Suppressor macrophage treated with lipopolysaccharide for 4 hours (primary cell): ENCODE data around the gene FOXL2NB.
A peak's percentile ranks its signal among the peaks of the same experiment; 100 is the strongest.
"Not testable (repeated sequence)": the region's sequence is repeated elsewhere in the genome, so short reads cannot be mapped to it uniquely, and the experiment has no call there.

ENCODE experiments used
- DNase-seq: peaks from one replicate; pipeline ENCODE4 v3.0.0-alpha.2; 2020

Gene FOXL2NB

DNA sequence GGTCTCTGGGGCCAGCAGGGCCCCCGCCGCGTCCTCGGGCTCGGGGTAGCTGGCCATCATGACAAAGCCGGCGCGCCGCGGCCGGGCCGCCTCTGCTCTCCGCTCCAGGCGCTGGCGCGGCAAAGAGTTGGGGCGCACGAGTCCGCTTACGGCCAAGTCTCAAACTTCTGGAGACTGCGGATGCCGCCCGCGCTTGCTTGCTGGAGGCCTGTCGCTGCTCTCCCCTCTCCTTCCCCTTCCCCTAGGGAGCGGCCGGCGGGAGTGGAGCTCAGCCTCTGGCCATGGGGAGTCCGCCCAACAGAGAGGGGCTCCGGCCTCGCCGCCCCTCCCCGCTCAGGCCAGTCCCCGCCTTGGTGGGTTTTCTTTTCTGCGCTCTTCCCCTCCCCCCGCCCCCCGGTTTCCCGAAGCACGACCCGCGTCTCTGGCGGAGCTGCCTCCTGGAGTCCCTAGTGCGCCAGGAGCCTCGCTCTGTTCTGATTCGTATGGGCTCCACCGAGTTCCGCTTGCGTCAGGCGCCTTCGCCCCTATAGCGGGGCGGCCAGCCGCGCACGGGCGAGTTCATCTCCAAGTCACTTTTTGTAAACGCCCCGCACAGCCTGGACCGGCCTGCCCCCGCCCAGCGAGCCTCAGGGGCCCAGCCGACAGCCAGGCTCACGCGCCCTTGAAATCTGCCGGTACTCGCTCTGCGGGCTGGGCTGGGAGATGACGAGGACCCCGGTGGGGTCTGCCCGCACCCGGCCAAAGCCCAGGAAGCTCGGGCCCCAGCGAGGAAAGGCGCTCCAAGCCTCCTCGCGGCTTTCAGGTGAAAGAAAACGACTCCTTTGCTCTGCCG lies at the start of gene FOXL2NB, which contains the start of gene FOXL2:
Gene FOXL2NB (plus strand): TSS at position 555 of the 832 bp plus-strand sequence. CDS start 148 bp downstream, at position 703.
Gene FOXL2 (minus strand): TSS at position 475 of the 832 bp plus-strand sequence. CDS start 415 bp downstream, at position 60.
- DNase-seq = peak; percentile 38

DNA sequence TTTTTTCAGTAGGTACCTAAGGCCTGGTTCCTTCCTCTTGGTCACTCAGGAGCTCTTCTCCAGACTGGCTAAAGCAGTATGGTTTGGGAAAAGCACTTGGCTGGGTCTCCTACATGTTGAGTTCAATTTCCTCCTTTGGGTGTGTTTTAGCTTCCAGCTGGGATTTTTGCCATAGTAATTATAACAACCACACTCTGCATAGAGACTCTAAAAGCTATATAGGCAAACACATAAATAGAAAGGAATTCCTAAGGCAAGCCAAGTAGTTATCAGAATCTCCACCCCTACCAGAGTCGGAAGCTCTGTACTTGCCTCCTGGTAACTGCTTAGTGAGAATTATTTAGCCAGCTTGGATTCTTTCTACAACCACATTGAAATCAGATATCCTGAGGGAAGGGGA lies 48.7 kb upstream of the FOXL2NB start:
- DNase-seq = no peak

DNA sequence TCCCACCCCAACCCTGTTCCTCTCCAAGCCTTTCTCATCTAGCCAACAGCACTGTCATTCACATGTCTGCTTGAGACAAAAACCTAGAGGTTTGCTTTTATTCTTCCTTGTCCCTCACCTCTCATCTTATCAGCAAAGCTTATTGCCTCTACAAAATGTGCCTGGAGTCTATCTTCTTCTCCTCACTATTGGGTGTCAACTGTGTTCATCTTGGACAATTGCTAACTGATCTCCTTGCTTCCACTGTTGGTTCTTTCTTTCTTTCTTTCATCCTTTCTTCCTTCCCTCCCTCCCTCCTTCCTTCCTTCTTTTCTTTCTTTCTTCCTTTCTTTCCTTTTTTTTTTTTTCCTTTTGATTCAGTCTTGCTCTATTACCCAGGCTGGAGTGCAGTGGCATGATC lies 48.3 kb upstream of the FOXL2NB start:
- DNase-seq = no peak

- DNase-seq = no peak
Observed at GRCh38 chr3:138899351-138899991, 47.5 kb upstream of the FOXL2NB start.

- peak; percentile 75 for DNase-seq
Observed at GRCh38 chr3:138901567-138901966, 45.5 kb upstream of the FOXL2NB start.

DNA sequence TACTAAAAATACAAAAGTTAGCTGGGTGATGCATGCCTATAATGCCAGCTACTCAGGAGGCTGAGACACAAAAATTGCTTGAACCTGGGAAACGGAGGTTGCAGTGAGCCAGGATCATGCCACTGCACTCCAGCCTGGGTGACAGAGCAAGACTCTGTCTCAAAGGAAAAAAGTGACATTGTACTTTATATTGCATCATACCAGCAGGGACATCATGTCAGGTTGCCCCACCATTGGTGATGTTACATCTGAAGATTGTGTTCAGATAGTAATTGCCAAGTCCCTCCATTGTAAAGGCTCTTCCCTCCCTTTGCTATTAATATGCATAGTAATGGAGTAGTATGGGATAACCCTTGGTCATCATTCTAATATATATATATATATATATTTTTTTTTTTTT lies 44.8 kb upstream of the FOXL2NB start:
- peak; percentile 37 for DNase-seq

DNA sequence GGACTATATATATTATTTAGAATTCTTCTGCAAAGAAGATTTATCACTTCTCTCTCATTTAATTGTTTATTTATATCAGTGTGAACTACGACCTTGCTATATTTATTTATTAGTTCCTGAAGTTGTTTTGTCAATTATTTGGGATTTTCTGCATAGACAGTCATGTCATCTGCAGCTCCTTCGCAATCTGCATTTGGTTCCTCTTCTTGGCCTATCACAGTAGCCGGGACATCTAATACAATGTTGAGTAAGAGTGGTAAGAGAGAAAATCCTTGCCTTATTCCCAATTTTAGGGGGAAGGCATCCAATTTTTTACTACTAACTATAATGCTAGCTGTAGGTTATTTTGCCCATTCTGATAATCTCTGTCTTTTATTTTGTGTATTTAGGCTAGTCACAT lies 39.5 kb upstream of the FOXL2NB start:
- peak; percentile 63 for DNase-seq

DNA sequence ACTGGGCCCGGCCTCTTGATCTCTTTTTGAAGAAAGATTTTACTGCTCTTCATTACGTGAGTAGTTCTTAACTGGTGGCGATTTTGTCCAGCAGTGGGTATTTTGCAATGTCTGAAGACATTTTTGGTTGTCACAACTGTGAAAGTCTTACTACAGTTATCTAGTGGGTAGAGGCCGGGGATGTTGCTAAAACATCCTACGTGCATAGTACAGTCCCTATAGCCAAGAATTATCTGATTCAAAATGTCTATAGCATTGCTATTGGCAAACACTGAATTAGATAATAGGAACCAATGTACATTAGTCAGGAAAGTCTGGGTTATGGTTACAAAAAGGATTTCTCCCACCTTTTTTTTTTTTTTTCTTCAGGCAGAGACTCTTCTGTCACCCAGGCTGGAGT lies 38.2 kb upstream of the FOXL2NB start:
- peak; percentile 58 for DNase-seq

GRCh38 chr3:138909904-138910303 lies 37.1 kb upstream of the FOXL2NB start:
- no peak for DNase-seq

DNA sequence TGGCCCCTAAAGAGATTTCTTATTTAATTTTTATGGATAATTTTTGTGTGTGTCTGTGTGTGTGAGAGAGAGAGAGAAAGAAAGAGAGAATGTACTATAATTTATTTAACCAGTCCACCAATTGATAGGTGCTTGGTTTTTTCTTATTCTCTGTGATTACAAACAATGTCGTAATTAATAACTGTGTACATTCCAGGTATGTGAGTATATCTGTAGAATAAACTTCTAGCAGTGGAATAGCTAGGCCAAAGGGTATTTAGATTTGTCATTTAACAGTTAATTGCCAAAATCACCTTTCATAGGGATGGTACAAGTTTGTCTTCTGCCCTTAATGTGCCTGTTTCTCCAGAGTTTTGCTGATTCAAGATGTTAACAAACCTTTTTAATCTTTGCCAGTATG lies 35.4 kb upstream of the FOXL2NB start:
- DNase-seq = no peak

DNA sequence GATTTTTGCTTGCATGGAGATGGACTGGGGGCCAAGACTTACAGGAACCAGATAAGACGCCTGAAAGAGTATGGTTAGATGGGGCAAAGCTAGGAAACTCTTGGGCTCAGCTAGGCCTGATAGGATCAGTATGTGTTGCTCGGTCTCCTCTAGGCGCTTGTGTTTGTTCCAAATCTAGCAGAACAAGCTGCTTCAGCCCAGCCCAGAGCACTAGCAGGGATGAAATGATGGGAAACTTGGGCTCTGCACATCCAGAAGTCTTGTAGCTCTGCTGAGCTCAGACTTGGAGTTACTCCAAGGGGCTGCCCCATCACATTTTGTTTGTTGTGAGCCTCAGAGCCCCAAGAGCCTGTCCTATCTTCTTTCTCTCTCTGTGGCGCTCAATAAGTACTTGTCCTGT lies 34.8 kb upstream of the FOXL2NB start:
- DNase-seq = no peak

DNA sequence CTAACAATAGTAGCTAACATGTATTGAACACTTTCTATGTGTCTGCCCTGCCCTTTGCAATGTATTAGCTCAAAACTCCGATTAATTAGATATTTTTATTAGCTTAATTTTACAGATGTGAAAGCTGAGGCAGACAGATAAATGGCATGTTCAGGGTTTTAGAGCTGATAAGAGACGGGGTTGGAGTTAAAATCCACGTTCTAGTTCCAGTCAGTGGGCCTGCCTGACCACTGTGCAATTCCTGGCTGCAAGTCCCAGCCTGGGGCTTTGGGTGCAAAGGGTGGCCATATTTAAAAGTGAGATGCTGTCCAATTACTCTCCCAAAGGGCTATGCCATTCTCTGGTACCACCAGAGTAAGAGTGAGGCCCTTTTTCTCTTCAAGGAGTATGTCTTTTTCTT lies 33.3 kb upstream of the FOXL2NB start:
- DNase-seq = no peak

DNA sequence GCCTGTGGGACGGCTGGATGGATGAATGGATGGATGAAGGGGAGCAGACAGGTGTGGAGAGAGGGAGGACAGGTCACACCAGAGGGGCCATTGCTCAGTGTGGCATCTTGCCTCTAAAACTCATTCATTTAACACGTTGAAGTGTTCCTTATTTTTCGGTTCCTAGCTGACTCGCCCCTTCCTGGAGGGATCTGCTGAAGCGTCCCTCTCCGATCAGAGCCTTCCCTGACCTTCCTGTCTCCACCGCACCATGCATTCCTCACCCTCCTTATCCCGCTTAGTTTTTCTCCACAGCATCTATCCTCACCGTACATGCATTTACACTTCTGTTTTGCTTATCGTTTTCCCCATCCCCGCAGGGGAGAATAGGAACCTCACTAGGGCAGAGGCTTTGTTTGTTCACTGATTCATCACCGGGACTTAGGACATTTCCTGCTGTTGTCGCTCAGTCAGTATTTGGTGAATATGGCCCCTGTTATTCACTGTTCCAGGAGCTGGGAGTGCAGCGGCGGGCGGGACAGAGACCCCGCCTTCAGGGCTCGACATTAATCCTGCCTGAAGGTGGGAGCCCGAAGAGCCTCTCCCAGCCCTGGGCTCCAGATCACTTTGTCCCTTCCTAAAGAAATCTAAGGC lies 32.0 kb upstream of the FOXL2NB start:
- DNase-seq = peak; percentile 72

- DNase-seq = peak; percentile 97
Observed at GRCh38 chr3:138915503-138916498, 31.2 kb upstream of the FOXL2NB start.

DNA sequence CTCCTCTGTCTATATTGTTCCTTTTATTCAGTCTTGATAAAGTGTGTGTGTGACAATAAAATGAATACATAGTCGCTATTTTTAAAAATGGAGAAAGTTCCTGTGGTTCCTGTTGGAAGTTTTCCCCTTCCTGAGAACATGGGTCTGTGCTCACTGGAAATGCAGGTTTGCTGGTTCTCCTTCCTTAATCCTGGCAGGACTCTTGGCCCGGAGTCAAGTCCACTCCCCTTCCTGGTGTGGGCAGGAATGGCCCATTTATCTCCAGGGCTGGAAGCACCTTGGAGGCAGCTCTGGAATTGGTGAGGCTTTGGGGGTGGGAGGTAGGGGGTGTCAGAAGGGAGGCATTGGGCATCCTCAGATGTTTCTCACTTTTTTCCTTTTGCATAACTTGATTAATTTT lies 30.2 kb upstream of the FOXL2NB start:
- DNase-seq = no peak

- DNase-seq = no peak
Observed at GRCh38 chr3:138919325-138919724, 27.7 kb upstream of the FOXL2NB start.

DNA sequence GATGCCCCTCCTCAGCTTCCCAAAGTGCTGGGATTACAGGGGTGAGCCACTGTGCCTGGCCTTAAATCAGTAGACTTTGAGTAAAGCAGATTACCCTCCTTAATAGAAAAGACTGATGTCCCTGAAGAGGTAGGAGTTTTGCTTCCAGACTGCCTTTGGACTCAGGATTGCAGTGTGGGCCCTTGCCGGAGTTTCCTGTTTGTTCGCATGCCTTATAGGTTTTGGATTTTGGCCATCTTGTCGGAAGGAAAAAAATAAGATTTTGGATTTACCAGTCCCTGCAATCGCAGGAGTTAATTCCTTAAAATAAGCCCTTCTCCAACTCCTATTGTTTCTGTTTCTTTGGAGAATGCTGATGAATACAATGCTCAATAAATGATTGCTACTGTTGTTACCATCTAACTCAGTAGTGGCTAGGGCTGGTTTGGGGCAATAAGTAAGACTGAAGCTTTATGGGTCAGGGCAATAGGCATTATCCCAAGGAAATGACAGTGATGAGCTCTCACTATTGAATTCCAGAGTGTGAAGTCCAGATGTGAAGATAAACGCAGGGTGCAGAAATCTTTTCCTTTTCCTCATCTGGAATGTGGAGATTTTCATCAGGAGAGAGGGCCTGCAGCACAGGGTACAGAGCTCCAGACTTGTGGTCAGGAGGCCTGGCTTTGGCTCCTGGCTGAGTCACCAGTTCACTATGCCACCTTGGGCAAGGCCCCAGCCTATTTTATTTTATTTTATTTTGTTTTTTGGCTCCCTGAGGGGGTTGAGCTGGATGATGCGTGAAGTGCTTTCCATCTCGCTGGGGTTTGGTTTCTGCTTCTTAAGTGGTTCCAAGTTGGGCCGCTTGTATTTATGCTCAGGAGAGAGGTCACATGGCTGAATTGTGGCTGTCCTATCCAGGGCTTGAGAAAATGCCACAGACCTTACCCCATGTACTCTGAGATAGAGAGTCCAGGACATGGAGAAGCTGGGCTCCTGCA lies 25.4 kb upstream of the FOXL2NB start:
- no peak for DNase-seq

DNA sequence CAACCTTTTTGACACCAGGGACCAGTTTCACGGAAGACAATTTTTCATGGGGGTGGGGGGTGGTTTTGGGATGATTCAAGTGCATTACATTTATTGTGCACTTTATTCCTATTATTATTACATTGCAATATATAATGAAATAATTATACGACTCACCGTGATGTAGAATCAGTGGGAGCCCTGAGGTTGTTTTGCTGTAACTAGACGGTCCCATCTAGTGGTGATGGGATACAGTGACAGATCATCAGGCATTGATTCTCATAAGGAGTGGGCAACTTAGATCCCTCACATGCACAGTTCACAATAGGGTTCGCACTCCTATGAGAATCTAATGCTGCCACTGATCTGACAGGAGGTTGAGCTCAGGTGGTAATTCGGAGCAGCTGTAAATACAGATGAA lies 24.6 kb upstream of the FOXL2NB start:
- DNase-seq = not testable (repeated sequence)

DNA sequence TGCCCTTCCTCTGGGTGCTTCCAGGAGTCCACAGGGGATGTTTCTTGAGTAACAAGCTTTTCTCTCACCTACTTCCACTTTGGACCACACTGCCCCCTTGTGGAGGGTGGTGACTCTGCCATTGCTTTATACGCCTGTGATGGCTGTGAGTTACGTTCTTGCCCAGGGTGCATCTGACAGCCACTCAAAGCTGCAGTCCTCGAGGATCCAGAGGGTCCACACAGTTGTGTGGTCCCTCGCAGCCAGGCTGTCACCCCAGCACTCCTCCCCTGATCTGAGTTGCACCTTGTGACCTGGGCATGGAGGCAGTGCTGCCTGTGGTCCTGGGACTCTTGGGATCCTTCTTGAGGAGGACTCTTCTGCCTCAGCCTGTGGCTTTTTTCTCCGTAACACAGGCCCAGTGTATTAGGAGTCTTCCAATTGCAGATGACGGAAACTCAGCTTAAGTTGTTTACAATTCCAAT lies 23.5 kb upstream of the FOXL2NB start:
- DNase-seq = peak; percentile 94

DNA sequence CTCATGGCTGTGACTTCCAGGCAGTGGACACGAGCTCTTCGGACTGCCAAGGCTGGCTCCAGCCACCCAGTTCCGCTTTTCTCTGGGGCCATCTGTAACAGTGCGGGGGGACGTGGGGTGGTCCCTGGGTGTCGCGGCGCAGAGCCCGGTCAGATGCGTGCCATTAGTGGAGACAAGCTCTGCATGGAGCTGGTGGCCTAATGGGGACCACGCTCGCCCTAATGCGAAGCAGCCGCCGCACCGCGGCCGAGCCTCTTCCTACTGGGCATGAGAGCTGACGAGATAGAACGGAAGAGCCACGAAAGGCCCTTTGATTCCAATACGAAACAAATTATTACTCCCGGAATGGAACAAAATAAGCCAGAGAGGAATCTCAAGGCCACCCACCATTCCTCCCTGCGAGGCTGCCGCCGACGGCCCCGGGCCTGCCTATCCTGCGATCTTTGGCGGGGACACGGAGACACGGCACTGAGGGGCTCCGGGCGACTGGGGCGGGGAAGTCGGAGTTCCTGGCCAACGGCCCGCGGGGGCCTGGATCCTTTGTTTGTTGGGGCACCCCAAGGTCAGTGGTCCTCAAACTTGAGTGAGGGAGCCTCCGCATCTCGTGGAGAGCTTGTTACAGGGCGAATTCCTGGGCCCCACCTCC lies 18.2 kb upstream of the FOXL2NB start:
- DNase-seq = no peak
